ENCODE data around the gene SENP6.
"Not testable (repeated sequence)": the region's sequence is repeated elsewhere in the genome, so short reads cannot be mapped to it uniquely, and the experiment has no call there.

- TF ChIP-seq CTCF, EZH2phosphoT487, EZH2 (IDR thresholded peaks at IDR 0.05): not testable (repeated sequence)
Measured at GRCh38 chr6:75731029-75731428, 129.3 kb downstream of the SENP6 start.
